Measurements from ENCODE around the gene TPCN1.

- TF ChIP-seq CTCF (IDR thresholded peaks at IDR 0.05) (no peak), ZFX (IDR thresholded peaks at IDR 0.05; ENCODE audit: borderline replicate concordance) (no peak)
Measured at GRCh38 chr12:113201187-113202177, 19.8 kb upstream of the TPCN1 start.

Measured in 22Rv1 (cell line).